ENCODE measurements around the gene CDC45. TPM values are rescaled to one million over a fixed set of nuclear protein-coding genes. Genes with fewer than 3 reads are reported as not detected.

The CDC45 gene
- total and polyA plus RNA-seq, 2 of the 13 experiments (the other 11 are each of a cell fraction or from before 2014, with no cell fraction given) = 14.4 to 36.3 TPM

DNA sequence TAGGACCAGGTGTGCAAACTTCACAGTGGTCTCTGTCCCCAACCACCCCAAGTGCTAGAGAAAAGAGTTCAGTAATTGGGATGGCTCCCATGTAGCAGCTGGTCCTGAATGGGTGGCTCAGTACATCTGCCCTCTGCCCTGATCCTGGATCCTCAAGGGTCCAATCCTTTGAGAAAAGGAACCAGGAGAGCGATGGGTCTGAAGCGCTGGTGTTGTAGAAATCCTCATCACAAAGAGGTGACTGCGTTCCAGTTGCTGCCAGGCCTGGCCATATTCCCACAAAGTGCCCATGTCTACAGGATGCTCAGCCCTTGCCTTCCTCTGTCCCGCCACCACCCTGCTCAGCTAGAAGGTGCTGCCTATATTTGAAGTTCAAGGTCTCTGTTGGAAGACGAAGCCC lies 26.0 kb upstream of the CDC45 start (continued):
- TF ChIP-seq ZNF704 (CRISPR knock-in tag; IDR thresholded peaks at IDR 0.05; ENCODE audit: borderline replicate concordance) (no peak), EED (CRISPR knock-in tag; IDR thresholded peaks at IDR 0.05) (no peak), STAT6 (CRISPR knock-in tag; IDR thresholded peaks at IDR 0.05; ENCODE audit: borderline replicate concordance) (no peak)

DNA sequence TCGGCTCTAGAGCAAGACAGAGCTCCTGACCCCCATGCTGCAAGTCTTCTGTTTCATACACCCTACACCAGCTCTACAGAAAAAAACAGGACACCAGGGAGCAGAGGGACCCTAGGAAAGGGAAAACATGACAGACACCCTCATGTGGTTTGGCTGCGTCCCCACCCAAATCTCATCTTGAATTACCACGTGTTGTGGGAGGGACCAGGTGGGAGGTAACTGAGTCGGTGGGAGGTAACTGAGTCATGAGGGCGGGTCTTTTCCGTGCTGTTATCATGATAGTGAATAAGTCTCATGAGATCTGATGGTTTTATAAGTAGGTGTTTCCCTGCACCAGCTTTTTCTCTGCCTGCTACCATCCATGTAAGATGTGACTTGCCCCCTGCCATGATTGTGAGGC lies 25.6 kb upstream of the CDC45 start:
- no peak overlapping the region for H2AFZ ChIP-seq (ENCODE audit: low read length)
- H3K9me3 ChIP-seq (ENCODE audit: low read length) = no peaks in the 10 kb centered on the region
- H3K27me3 ChIP-seq (ENCODE audit: control insufficient read depth in 1 of 2, insufficient read depth in 2 of 2, low read length in 2 of 2) = no peaks in the 10 kb centered on the region
- ChIA-PET CTCF (ENCODE audit: low intra/inter-chr PET ratio, low total read pairs) (no interaction called here), POLR2A (no interaction called here)
- peaks cover 3% of the 10 kb centered on the region for H3K4me1 ChIP-seq (ENCODE audit: insufficient read depth, low read length)
- H4K20me1 ChIP-seq (ENCODE audit: insufficient read depth, low read length) = no peaks in the 10 kb centered on the region
- in situ Hi-C loops (cut with HindIII; ENCODE audit: extremely low pct_ligation_motif_present, low pct_unique_long_range_greater_than_20kb) = no loop called here
- H3K4me2 ChIP-seq (ENCODE audit: low read depth, low read length) = no peak overlapping the region
- WGBS (ENCODE audit: low lambda C conversion rate) = 97% methylated on average over 6 of the region's 6 CpGs
- H3K27ac ChIP-seq (ENCODE audit: extremely low read length, insufficient read depth, low read length) = no peak overlapping the region
- no TSS peak for BruUV-seq (replicated peaks)
- peaks cover 21 to 71% of the 10 kb centered on the region in 2 experiments; a peak in 4 of 5 replicates for H3K36me3 ChIP-seq (replicated peaks in 1 of 2; ENCODE audit: control insufficient read depth in 1 of 2, insufficient read depth in 2 of 2, low read length in 2 of 2)
- DNase-seq (ENCODE audit: low spot score) (no peak), FAIRE-seq (no peak), ATAC-seq (no peak)
- TF ChIP-seq NPAS2 (CRISPR knock-in tag; IDR thresholded peaks at IDR 0.05; ENCODE audit: borderline replicate concordance) = no peak
- TF ChIP-seq ZNF768 (CRISPR knock-in tag; IDR thresholded peaks at IDR 0.05) = no peak
- no peak for TF ChIP-seq ZNF83 (CRISPR knock-in tag; IDR thresholded peaks at IDR 0.05; ENCODE audit: borderline replicate concordance)
- TF ChIP-seq, protein P1, sequence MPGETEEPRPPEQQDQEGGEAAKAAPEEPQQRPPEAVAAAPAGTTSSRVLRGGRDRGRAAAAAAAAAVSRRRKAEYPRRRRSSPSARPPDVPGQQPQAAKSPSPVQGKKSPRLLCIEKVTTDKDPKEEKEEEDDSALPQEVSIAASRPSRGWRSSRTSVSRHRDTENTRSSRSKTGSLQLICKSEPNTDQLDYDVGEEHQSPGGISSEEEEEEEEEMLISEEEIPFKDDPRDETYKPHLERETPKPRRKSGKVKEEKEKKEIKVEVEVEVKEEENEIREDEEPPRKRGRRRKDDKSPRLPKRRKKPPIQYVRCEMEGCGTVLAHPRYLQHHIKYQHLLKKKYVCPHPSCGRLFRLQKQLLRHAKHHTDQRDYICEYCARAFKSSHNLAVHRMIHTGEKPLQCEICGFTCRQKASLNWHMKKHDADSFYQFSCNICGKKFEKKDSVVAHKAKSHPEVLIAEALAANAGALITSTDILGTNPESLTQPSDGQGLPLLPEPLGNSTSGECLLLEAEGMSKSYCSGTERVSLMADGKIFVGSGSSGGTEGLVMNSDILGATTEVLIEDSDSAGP (CRISPR knock-in tag; IDR thresholded peaks at IDR 0.05; ENCODE audit: borderline replicate concordance) = no peak
- TF ChIP-seq ZNF431 (CRISPR knock-in tag; IDR thresholded peaks at IDR 0.05; ENCODE audit: borderline replicate concordance, low read depth) = no peak
- TF ChIP-seq FOXA3 (CRISPR knock-in tag; IDR thresholded peaks at IDR 0.05) = no peak
- TF ChIP-seq ZNF230 (CRISPR knock-in tag; IDR thresholded peaks at IDR 0.05) = no peak
- TF ChIP-seq TGIF2 (CRISPR knock-in tag; IDR thresholded peaks at IDR 0.05) = no peak
- no peaks in the 10 kb centered on the region for H3K79me2 ChIP-seq (ENCODE audit: insufficient read depth, low read length)
- no peak overlapping the region for H3K9ac ChIP-seq (ENCODE audit: insufficient read depth, low read depth, low read length)
- intact Hi-C loops (cut with micrococcal nuclease; ENCODE audit: unreplicated experiment) = no loop called here
- H3K4me3 ChIP-seq (replicated peaks in 1 of 3; ENCODE audit: insufficient read depth in 1 of 3, low read depth in 2 of 3, low read length in 3 of 3) = no peak overlapping the region

All from HepG2 (cell line).